Activated CD4-positive, alpha-beta T cell treated with anti-CD3 and anti-CD28 coated beads, Interleukin-2, Interleukin-4, amounts not matched to agents 100 ng/mL and 50 ng/mL, durations not matched to agents 16 hours and 8 hours (primary cell): ENCODE results near the gene LDLRAD1.
A peak's percentile ranks its signal among the peaks of the same experiment; 100 is the strongest.
"Not testable (repeated sequence)": the region's sequence is repeated elsewhere in the genome, so short reads cannot be mapped to it uniquely, and the experiment has no call there.

Source experiments
- DNase-seq: peaks from one replicate; pipeline ENCODE4 v3.0.0-alpha.2; 2020; ENCODE audit warnings: low spot score

LDLRAD1 gene

GRCh38 chr1:53992085-53992874, 25.7 kb downstream of the LDLRAD1 start:
- DNase-seq = peak; percentile 3

- peak; percentile 55 for DNase-seq
Measured at GRCh38 chr1:53987880-53988279, 30.1 kb downstream of the LDLRAD1 start.

- no peak for DNase-seq
Measured at GRCh38 chr1:53986458-53986857, 31.5 kb downstream of the LDLRAD1 start.

GRCh38 chr1:53984726-53985125, 33.3 kb downstream of the LDLRAD1 start:
- no peak for DNase-seq

GRCh38 chr1:53982763-53983104, 35.3 kb downstream of the LDLRAD1 start:
- DNase-seq = no peak

- no peak for DNase-seq
Measured at GRCh38 chr1:53982034-53982762, 35.8 kb downstream of the LDLRAD1 start.

GRCh38 chr1:53981220-53981619, 36.8 kb downstream of the LDLRAD1 start:
- no peak for DNase-seq

GRCh38 chr1:53979712-53980450, 38.1 kb downstream of the LDLRAD1 start:
- DNase-seq = no peak

GRCh38 chr1:53975861-53976260, 42.1 kb downstream of the LDLRAD1 start:
- DNase-seq = no peak

- DNase-seq = no peak
Measured at GRCh38 chr1:53971718-53972117, 46.3 kb downstream of the LDLRAD1 start.

GRCh38 chr1:53969323-53969722, 48.7 kb downstream of the LDLRAD1 start:
- not testable (repeated sequence) for DNase-seq

GRCh38 chr1:53968125-53968513, 49.9 kb downstream of the LDLRAD1 start:
- DNase-seq = no peak

GRCh38 chr1:53967409-53968124, 50.4 kb downstream of the LDLRAD1 start:
- DNase-seq = no peak

GRCh38 chr1:53966794-53967193, 51.2 kb downstream of the LDLRAD1 start:
- no peak for DNase-seq

GRCh38 chr1:53964109-53964508, 53.9 kb downstream of the LDLRAD1 start:
- no peak for DNase-seq

GRCh38 chr1:53963460-53963859, 54.5 kb downstream of the LDLRAD1 start:
- no peak for DNase-seq

- no peak for DNase-seq
Measured at GRCh38 chr1:53962395-53962794, 55.6 kb downstream of the LDLRAD1 start.

- peak; percentile 42 for DNase-seq
Measured at GRCh38 chr1:53959664-53960250, 58.2 kb downstream of the LDLRAD1 start.
